GM18907 (cell line): ENCODE data around the gene L1CAM.

Source experiments
- ATAC-seq: cut with Tn5 transposase; IDR thresholded peaks from one replicate; pipeline ENCODE4 v1.9.1; 2021; ENCODE audit warnings: mild to moderate bottlenecking, moderate library complexity; ENCODE audit not compliant: unreplicated experiment

The L1CAM gene

GRCh38 chrX:153866302-153867019 is 19.5 kb downstream of the L1CAM start:
- ATAC-seq, result no peak

GRCh38 chrX:153865685-153866084 is 20.3 kb downstream of the L1CAM start:
- no peak for ATAC-seq

DNA sequence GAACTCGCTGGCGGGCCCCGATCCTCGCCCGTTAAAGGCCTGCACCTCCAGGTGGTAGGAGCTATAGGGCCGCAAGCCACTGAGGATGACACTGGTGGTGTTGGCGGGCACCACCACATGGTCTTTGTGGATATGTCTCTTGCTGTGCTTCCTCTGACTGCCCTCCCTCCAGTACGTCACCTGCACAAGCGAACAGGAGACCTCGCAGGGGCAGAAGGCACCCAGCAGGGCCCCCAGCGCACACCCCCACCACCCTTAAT is 20.7 kb downstream of the L1CAM start:
- no peak for ATAC-seq

DNA sequence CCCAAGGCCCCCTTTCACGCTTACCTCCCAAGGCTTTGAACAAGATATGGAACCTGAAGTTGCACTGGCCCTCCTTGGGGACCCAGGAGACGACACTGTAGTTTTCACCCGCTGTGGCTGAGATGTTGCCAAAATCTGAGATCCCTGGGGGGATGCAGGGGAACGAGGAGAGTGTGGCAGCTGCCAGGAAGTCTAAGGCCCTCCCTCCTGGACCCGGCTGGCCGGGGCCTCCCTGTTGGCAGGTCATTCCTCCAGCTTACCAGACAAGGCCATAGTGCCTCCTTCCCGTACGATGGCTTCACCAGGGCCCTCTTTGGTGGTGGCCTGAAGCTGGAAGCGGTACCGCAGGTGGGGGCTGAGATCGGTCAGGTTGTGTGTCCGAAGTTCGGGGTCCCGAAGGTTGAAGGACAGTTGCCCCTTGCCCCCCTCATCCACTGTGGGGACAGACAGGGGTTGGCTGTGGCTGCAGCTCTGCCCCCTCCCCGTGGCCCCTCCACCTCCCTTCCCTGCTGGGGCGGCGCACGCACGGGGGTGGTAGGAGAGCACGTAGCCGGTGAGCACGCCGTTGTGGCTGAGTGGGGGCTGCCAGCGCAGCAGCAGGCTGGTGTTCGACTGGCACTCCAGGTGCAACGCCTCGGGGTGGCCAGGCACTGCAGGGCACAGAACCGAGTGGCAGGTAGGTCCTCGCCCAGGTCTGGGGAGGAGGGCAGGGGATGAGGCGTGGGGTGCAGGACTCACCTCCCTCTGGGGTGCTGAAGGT is 21.2 kb downstream of the L1CAM start:
- ATAC-seq, result no peak

- no peak for ATAC-seq
Observed at GRCh38 chrX:153864101-153864500, 21.9 kb downstream of the L1CAM start.

- no peak for ATAC-seq
Observed at GRCh38 chrX:153863251-153863991, 22.6 kb downstream of the L1CAM start.

GRCh38 chrX:153862369-153863250 is 23.4 kb downstream of the L1CAM start:
- ATAC-seq, result no peak

DNA sequence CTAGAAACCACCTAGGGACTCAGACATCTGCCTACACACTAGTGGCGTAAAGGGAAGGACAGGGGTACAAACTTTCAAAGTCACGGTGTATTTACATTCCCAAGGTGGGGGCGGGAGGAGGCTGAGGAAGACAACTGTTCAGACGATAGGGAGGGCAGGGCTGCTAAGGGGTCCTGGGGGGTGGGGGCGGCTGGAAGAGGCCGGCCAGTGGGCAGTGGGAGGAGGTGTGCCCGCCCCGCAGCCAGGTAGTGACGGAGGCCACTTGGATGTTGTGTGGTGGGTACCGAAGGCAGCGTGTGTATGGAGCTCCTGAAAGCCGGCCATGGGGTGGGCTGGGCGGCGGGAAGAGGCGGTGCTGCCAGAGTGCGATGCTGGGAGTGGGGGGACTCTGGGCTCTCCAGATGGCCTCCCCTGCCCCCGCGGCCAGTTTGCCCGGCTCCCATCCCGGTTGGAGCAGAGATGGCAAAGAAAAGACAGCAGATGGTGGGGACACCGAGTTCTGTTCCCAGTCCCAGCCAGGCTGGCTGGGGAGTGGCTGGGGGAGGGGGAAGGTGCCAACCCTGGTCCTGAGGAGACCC is 24.2 kb downstream of the L1CAM start:
- ATAC-seq, result no peak

- ATAC-seq, result no peak
Observed at GRCh38 chrX:153861151-153861550, 24.8 kb downstream of the L1CAM start.

DNA sequence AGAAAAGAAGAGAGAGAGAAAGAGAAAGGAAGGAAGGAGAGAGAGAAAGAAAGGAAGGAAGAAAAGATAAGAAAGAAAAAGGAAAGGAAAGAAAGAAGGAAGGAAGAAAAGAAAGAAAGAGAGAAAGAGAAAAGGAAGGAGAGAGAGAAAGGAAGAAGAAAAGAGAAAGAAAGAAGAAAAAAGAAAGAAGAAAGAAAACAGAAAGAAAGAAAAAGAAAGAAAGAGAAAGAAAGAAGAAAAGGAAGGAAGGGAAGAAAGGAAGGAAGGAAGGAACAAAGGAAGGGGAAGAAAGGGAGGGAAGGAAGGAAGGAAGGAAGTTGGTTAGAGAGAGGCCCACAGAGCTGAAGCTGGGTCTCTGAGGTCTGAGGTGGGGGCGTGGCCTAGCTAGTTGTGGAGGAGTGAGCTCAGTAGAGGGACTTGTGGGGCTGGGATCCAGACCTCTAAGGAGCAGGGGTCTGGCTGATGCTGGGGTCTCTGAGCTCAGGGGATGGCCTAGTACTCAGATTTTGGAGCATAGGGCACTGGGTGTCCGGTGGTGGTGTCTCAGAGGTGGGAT is 28.5 kb downstream of the L1CAM start:
- no peak for ATAC-seq

- ATAC-seq, result no peak
Observed at GRCh38 chrX:153854702-153855101, 31.3 kb downstream of the L1CAM start.

- ATAC-seq, result no peak
Observed at GRCh38 chrX:153853902-153854267, 32.1 kb downstream of the L1CAM start.

GRCh38 chrX:153853180-153853901 is 32.6 kb downstream of the L1CAM start:
- no peak for ATAC-seq

DNA sequence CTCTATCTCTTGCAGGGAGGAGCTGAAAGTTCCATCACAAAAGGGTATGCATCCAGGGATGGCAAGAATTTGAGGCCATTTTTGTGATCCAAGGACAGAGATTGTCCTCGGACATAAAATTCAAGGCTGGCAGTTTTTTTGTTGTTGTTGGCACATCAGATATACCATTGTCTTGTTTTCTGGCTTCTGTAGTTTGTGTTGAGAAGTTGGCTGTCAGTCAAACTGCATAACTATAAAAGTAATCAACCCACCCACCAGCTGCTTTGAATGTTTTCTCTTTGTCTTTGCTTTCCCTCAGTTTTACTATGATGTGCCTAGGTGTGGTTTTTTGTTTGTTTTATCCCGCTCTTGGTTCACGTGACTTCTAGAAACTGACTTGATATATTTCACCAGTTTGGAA is 34.0 kb downstream of the L1CAM start:
- no peak for ATAC-seq

- no peak for ATAC-seq
Observed at GRCh38 chrX:153848325-153848724, 37.6 kb downstream of the L1CAM start.

- no peak for ATAC-seq
Observed at GRCh38 chrX:153845842-153846241, 40.1 kb downstream of the L1CAM start.

DNA sequence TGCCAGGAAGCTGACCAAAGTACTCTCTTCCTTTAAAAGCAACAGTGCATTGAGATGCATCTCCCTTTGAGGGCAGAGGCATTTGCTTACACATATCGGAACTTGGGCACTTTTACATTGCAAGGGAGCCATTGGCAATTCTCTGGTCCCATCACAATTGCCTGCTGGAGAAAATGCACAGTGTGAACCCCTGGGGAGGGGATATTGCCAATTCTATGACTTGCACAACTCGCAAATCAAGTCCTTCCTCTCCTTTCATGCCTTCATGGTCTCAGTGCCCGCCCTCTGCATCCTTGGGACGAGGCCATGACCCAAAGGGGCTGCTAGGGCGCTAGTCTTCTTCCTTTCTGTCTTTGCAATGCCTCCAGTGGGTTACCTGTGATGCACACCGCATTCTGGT is 40.8 kb downstream of the L1CAM start:
- ATAC-seq, result no peak

GRCh38 chrX:153844509-153845082 is 41.4 kb downstream of the L1CAM start:
- no peak for ATAC-seq

- no peak for ATAC-seq
Observed at GRCh38 chrX:153836921-153837320, 49.1 kb downstream of the L1CAM start.
